SU-DHL-6 (cell line): Measurements from ENCODE around the gene LPAR5.

Source experiments
- EZH2phosphoT487 ChIP-seq: fragments of 200-600 bp; sonication (generic), shearing (Covaris generic); conservative IDR thresholded peaks from 2 replicates; pipeline ENCODE4 v1.6.1; 2018; ENCODE audit warnings: mild to moderate bottlenecking, antibody characterized with exemption, low read length, moderate library complexity, mixed read lengths
- TF ChIP-seq, protein P1 (sequence below): fragments of 200-600 bp; sonication (generic); IDR thresholded peaks from one replicate; pipeline ENCODE4 v1.5.1; 2017; ENCODE audit warnings: antibody characterized with exemption, mild to moderate bottlenecking, low read length, moderate library complexity; ENCODE audit not compliant: insufficient read depth, poor library complexity, severe bottlenecking

DNA sequence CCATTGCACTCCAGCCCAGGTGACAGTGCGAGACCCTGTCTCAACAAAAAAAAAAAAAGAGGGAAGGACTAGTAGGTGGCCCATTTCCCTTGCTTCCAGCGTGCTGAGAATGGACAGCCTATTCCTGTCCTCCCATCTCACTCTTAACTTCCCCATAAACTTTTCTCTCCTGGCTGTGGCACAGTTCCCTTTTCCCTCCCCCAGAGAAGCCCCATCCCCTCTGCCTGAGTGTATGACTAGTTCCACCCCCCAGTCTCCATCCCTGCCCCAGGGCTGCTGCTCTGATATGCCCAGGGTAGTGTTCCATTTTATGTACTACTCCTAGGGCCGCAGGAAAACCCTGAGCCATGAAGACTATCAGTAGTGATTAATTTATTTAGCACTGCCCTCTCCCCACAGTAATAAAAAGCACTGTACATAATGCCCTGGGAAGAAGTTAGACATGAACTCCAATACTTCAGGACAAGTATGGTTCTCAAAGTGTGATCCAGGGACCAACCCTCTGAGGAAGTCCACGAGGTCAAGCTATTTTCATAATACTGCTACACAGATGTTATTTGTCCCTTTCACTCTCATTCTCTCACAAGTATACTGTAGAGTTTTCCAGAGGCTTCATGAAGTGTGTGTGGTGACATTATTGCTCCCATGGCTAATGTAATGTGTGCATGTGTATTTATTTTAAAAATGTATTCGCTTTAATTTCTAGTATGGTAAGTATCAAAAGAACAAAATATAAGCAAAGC is 17.1 kb downstream of the LPAR5 start:
- TF ChIP-seq, protein P1, sequence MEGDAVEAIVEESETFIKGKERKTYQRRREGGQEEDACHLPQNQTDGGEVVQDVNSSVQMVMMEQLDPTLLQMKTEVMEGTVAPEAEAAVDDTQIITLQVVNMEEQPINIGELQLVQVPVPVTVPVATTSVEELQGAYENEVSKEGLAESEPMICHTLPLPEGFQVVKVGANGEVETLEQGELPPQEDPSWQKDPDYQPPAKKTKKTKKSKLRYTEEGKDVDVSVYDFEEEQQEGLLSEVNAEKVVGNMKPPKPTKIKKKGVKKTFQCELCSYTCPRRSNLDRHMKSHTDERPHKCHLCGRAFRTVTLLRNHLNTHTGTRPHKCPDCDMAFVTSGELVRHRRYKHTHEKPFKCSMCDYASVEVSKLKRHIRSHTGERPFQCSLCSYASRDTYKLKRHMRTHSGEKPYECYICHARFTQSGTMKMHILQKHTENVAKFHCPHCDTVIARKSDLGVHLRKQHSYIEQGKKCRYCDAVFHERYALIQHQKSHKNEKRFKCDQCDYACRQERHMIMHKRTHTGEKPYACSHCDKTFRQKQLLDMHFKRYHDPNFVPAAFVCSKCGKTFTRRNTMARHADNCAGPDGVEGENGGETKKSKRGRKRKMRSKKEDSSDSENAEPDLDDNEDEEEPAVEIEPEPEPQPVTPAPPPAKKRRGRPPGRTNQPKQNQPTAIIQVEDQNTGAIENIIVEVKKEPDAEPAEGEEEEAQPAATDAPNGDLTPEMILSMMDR, result no peak
- no peak for TF ChIP-seq EZH2phosphoT487
